Myocyte (in vitro differentiated cells): Measurements from ENCODE around the gene BRAT1. TPM values are rescaled to one million over a fixed set of nuclear protein-coding genes. Genes with fewer than 3 reads are reported as not detected.
A peak's percentile ranks its signal among the peaks of the same experiment; 100 is the strongest.
"Not testable (repeated sequence)": the region's sequence is repeated elsewhere in the genome, so short reads cannot be mapped to it uniquely, and the experiment has no call there.

ENCODE experiments used
- DNase-seq: peaks from one replicate; pipeline ENCODE4 v3.0.0-alpha.2; 2012; ENCODE audit warnings: low read depth
- total RNA-seq: library from RNA; depleted of rRNA; stranded (reverse); fragments of >200 nt; gene quantifications from 2 replicates; pipeline ENCODE4 v1.2.3, GENCODE V29; 2014

The BRAT1 gene
- total RNA-seq, 1 donor from 2014 or later, result 43.1 TPM

- DNase-seq, result no peak
Observed at GRCh38 chr7:2564970-2565540, 9.7 kb upstream of the BRAT1 start.

GRCh38 chr7:2563955-2564354, 8.6 kb upstream of the BRAT1 start:
- not testable (repeated sequence) for DNase-seq

DNA sequence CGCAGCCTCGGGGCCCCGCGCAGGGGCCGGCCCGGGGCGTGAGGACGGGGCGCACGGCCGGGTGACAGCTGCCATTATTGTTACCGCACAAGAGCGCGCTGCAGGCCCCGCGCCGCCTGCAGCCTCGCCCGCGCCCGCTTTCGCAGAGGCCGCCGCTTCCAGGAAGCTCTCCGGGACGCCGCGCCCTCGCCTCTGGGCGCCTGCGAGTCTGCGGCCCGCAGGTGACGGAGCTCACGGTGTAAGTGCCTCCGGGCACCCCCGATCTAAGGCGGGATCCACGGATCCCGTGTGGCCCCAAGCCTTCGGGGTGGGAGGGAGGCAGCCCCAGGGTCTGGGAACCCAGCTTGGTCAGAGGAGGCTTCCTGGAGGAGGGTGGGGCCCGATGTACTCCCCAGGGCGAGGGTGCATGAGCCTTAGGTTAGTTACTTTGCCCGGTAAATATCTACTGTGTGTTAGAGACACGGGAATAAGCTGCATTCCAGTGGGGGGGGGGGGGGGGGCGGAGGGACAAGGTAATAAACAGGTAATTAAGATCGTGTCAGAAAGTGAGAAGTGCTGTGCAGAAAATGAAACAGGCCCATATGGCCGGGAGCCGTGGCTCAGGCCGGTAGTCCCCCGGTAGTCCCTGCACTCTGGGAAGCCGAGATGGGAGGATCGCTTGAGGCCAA, 4.1 kb upstream of the BRAT1 start:
- no peak for DNase-seq

GRCh38 chr7:2558629-2559282, 3.4 kb upstream of the BRAT1 start, which contains the start of gene IQCE:
Gene IQCE (plus strand): TSS chr7:2558979. CDS start chr7:2559182, 203 bp downstream.
- peak; percentile 93 for DNase-seq

DNA sequence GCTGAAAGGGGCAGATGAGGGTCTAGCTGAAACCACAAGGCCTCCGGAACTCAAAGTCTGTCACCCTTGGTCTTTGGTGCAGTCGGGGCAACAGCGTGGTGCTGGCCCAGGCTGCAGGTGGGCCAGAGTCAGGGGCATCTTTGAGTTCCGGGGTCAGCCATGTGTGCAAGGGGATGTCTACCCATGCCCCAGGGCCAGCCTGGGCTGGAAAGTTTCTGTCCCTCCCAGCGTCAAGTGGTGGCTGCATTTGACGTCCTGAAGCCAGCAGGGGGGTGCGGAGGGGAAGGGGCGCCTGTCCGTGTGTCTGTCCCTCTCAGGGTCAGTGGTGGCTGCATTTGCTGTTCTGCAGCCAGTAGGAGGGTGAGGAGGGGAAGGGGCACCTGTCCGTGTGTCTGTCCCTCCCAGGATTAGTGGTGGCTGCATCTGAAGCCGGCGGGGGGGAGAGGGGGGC, 638 bp downstream of the BRAT1 start:
- DNase-seq, result peak; percentile 27

- DNase-seq, result peak; percentile 65
Observed at GRCh38 chr7:2553831-2554581, 1.3 kb downstream of the BRAT1 start.

DNA sequence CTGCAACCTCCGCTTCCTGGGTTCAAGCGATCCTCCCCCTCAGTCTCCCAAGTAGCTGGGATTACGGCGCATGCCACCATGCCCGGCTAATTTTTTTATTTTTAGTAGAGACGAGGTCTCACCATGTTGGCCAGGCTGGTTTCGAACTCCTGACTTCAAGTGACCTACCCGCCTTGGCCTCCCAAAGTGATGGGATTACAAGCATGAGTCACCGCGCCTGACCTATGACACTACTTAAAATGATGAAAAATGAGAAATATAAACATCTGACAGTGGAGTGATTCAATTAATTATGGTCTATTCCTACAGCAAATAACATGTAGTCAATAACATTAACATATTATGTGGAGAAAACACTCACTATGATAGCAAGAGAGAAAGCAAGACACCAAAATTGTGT, 2.2 kb downstream of the BRAT1 start:
- no peak for DNase-seq

- no peak for DNase-seq
Observed at GRCh38 chr7:2551418-2551817, 3.9 kb downstream of the BRAT1 start.

GRCh38 chr7:2546776-2547586, 8.3 kb downstream of the BRAT1 start:
- no peak for DNase-seq

DNA sequence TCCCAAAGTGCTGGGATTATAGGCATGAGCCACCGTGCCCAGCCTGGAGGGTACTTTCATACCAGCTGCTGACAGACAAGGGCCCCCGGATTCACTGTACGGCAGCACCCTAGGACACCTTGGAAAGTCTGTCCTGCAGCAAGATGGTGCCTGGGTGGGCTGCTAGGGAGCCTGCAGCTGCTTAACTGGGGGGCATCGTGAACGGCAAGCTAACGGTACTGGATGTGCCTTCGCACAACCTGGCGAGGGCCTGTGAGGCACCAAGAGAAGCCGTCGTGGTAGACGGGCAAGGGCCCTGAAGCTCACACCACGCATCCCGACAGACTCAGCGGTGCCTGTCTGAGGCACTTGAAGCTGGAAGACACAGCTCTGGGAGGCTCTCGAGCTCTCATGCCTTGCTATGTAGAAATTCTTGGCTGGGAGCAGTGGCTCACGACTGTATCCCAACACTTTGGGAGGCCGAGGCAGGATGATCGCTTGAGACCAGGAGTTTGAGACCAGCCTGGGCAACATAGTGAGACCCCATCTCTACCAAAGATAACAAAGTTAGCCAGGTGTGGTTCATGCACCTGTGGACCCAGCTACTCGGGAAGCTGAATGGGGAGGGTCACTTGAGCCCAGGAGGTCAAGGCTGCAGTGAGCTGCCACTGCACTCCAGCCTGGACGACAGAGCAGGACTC, 9.4 kb downstream of the BRAT1 start:
- no peak for DNase-seq

- DNase-seq, result no peak
Observed at GRCh38 chr7:2544541-2545188, 10.7 kb downstream of the BRAT1 start.

DNA sequence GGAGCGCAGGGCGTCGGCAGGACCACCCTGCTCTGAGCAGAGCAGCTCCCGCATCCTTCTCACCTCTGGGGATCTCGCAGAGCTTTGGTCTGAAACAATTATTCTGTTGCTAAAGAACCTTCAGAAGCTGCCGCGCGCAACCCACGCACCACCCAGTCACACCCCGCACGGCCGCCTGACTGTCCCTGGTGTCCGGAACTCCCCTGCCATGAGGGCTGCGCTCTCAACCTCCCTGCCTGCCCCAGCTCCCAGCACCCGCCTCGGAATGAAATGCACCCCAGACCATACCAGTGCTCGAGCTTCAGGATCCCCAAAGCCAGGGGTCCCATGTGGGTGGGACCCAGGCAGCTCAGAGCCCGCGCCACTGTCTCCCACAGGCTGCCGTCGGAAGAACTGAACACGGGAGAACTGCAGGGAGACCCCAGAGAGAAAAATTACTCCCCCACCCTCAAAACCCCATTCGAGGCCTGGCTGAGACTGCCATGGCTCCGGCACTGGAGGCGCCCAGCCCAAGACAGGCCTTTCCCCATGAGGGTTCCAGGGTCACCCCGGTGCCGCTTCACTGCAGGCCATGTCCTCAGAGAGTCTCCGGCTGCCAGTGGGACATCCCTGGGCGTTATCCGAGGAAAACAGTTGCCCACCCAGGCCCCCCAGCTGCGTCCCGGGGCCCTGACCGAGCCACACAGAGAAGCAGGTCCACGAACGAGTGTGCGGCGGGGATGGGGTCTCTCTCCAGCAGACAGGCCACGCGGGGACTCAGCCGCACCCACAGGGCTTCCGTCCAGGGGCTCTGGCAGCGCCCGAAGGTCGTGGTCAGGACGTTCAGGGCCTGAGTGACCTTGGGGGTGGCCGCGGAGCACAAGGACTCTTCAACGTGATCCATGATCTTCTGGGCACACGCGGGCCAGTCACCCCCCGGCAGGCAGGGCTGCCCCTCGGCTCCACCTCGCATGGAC, 12.1 kb downstream of the BRAT1 start:
- no peak for DNase-seq

GRCh38 chr7:2542011-2542915, 13.1 kb downstream of the BRAT1 start:
- no peak for DNase-seq

- DNase-seq, result no peak
Observed at GRCh38 chr7:2541291-2542010, 13.9 kb downstream of the BRAT1 start.

DNA sequence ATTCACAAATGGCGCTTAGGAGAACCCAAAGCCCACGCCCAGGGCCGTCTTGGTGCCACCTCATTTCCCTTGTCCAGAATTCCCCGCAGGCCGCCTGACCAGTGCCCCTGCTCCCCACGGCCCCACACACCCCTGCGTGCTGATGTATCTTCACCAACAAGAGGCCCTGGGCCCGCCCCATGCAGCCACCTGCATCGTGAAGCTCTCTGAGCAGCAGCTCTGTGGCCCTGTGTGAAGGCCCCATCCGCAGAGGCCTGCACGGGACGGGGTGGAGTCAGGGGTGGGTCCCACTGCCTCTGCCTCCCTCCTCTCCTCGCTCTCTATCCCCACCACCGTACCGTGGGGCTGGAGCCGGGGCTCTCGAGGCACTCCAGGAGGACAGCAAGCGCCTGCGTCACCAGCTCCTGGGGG, 14.7 kb downstream of the BRAT1 start:
- no peak for DNase-seq

- DNase-seq, result no peak
Observed at GRCh38 chr7:2540133-2540532, 15.2 kb downstream of the BRAT1 start.
